HG02943 (cell line): ENCODE data around the gene PRKCA.
"Not testable (repeated sequence)": the region's sequence is repeated elsewhere in the genome, so short reads cannot be mapped to it uniquely, and the experiment has no call there.

Source experiments
- ATAC-seq: cut with Tn5 transposase; IDR thresholded peaks from one replicate; pipeline ENCODE4 v1.9.1; 2021; ENCODE audit warnings: mild to moderate bottlenecking, low read depth, moderate library complexity; ENCODE audit not compliant: unreplicated experiment

PRKCA gene

GRCh38 chr17:66451188-66452149 is 149.1 kb downstream of the PRKCA start:
- ATAC-seq: no peak

- no peak for ATAC-seq
Observed at GRCh38 chr17:66455060-66455459, 152.6 kb downstream of the PRKCA start.

DNA sequence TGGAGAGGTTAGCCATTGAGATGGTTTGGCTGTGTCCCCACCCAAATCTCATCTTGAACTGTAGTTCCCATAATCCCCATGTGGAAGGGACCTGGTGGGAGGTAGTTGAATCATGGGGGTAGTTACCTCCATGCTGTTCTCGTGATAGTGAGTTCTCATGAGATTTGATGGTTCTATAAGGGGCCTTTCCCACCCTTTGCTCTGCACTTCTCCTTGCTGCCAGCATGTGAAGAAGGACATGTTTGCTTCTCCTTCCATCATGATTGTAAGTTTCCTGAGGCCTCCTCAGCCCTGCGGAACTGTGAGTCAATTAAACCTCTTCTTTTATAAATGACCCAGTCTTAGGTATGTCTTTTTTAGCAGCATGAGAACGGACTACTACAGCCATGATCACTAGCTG is 155.1 kb downstream of the PRKCA start:
- ATAC-seq: not testable (repeated sequence)

DNA sequence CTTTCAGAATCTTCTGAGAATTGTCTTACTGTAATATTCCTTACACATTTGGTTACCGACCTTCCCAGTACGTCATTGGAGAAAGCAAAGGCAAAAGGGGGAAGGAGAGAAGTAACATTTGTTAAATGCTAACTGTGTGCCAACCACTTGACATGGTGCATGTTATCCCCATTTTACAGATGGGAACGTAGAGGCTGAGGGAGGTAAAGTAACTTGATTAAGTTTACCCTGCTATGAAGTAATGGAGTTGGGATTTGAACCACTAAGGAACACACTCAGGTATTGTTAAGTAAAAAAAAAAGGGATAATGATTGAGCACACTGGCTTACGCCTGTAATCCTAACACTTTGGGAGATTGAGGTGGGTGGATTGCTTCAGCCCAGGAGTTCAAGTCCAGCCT is 156.4 kb downstream of the PRKCA start:
- no peak for ATAC-seq

- no peak for ATAC-seq
Observed at GRCh38 chr17:66459811-66460270, 157.4 kb downstream of the PRKCA start.

- ATAC-seq: no peak
Observed at GRCh38 chr17:66460558-66460957, 158.1 kb downstream of the PRKCA start.

DNA sequence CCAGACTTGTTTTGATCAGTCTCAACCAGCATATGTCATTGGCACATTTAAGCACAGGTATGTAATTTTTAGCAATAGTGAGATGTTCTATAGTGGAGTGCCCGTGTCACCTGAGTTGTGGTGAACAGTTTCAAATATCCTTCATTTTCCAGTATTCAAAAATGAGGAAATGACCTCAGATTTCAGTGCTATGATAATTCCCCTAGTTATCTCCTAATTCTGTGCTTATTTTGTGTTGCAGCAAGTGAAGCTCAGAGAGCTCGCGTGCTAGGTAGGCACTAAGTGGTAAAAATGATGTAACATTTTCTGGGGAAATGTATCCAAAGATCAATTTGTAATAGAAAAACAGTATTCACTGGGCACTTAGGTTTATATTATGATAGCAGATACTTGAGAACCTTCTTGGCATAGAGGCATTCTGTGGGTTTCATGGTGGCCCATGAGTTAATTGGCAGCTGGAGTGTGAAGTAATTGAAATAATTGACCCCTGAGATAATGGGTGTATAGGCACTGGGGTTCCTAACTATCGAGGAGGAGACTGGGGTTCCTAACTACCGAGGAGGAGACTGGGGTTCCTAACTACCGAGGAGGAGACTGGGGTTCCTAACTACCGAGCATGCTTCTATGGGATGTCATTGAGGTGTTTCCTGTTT is 159.1 kb downstream of the PRKCA start:
- no peak for ATAC-seq

GRCh38 chr17:66462010-66462409 is 159.6 kb downstream of the PRKCA start:
- no peak for ATAC-seq

DNA sequence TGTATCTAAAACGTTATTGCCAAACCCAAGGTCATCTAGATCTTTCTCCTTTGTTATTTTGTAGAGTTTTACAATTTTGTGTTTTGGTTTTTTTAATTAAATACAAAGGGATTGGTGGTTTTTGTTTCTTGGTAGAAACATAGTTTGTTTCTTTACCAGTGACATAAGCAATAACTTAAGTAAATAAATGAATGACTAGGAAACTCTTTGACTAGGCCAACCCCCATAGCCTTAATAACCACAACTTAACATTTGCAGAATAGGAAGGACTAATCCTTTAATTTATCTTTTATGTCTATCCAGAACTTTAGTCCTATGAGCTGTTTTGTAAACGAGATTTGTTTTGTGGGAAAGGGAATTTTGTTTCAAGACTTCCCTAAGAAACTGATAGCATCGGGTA is 162.5 kb downstream of the PRKCA start:
- no peak for ATAC-seq

- no peak for ATAC-seq
Observed at GRCh38 chr17:66465701-66466100, 163.3 kb downstream of the PRKCA start.

GRCh38 chr17:66466106-66466820 is 163.8 kb downstream of the PRKCA start:
- no peak for ATAC-seq

GRCh38 chr17:66466840-66467367 is 164.5 kb downstream of the PRKCA start:
- ATAC-seq: no peak

DNA sequence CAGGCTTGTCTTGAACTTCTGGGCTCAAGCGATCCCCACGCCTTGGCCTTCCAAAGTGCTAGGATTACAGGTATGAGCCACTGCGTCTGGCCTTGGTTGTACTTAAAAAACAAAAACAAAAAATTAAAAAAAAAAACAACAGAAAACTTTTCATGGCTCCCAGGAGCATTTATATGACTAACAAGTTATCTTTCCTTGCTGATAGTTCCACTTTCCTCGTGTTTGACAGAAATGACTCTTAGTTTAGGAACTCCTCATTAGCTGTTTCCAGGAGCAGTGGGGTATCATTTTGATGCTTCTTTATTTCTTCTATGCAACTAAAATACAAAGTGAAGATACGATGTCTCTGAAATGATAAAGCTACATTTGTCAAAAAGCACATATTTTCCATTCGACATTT is 165.4 kb downstream of the PRKCA start:
- no peak for ATAC-seq

DNA sequence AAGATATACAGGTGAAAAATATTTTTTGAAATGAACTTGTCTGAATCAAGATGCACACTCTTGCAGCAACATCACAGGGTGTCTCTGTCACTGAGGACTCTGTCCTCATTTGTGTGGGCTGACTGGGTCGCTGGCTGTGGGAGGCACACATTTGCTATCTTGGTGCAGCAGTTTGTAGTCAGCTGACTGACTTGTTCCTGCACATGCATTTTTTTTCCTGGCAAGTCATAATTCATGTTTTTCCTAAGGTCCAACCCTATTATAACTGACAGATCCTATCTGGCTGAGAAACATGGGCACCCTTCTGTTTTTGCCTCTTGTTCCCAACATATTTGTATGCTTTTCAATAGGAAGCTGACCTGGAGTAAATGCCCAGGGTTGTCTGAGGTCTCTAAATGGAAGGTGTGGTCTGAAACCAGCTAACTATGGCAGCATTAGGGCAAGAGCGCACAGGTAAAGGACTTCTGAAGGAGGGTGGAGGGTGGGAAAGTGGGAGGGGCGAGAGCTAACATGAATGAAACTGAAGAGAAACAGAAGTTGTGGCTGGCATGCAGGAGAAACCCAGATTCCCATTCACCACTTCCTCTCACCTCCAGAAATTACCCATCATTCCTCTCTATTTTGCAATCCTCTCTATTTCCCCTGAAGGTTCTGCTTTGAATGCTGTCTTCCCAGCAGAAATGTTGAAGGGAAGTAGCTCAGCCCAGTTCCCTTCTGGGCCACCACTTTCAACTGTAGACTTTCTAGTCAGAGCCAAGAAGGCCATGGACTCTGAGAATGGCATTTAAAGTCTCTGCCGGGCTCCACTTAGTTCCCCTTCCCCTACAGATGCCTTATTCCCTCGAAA is 166.1 kb downstream of the PRKCA start:
- no peak for ATAC-seq

DNA sequence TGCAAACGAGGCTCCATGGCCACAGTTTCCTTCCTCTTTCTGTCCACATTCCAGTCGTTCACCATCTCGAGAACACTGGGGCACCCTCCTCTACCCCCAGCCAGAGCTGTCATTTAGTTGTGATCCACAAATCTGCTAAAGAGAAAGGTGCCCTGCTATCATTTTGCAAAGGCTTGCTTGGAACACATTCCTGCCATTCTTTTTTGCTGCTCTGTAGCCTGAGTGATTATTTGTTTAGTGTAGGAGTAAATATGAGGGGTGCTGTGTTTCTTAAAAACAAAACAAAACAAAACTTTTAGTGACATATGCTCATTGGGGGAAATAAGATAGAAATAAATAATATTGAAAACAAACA is 166.7 kb downstream of the PRKCA start:
- no peak for ATAC-seq

DNA sequence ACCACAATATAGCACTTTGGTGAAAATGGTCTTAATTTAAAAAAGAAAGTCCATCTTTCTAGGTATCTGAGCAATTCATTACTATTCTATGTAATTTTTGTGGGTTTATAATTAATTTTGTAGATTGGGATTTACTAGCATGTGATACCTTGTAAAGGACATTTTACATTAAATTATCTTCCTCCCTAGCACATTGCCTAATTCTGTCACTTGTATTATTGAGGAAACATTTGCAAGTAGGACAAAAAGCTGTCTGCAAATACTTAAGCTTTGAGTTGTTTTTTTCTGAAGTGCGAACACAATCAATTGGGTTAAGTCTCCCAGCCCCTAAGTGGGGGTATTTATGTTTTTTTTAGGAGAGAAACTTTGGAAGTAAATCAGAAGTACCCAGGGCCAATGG is 167.0 kb downstream of the PRKCA start:
- no peak for ATAC-seq

GRCh38 chr17:66469890-66470289 is 167.5 kb downstream of the PRKCA start:
- no peak for ATAC-seq

DNA sequence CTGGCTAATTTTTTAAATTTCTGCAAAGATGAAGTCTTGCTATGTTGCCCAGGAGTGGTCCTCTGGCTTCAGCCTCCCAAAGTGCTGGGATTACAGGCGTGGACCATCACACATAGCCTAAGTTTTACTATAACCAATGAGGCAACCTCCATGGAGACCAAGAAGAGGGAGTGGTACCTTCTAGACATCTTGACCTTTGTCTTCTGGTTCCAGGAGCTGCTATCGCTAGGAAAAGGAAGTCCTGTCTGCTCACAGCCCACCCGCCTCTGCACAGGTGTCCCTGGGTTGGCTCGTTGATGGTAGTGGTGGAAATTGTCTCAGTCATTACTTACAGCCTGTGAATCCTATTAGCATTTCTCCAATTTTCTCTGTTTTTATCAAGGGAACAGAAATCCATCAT is 169.7 kb downstream of the PRKCA start:
- no peak for ATAC-seq

- no peak for ATAC-seq
Observed at GRCh38 chr17:66474258-66474657, 171.8 kb downstream of the PRKCA start.
